DMS53 treated with DMSO at 0.1 percent for 48 hours (cell line): ENCODE data around the gene CBFB.

Source experiments
- DNase-seq: peaks from one replicate; lab custom pipeline; 2025; ENCODE audit not compliant: unreplicated experiment; lab: John Stamatoyannopoulos, UW

CBFB gene

DNA sequence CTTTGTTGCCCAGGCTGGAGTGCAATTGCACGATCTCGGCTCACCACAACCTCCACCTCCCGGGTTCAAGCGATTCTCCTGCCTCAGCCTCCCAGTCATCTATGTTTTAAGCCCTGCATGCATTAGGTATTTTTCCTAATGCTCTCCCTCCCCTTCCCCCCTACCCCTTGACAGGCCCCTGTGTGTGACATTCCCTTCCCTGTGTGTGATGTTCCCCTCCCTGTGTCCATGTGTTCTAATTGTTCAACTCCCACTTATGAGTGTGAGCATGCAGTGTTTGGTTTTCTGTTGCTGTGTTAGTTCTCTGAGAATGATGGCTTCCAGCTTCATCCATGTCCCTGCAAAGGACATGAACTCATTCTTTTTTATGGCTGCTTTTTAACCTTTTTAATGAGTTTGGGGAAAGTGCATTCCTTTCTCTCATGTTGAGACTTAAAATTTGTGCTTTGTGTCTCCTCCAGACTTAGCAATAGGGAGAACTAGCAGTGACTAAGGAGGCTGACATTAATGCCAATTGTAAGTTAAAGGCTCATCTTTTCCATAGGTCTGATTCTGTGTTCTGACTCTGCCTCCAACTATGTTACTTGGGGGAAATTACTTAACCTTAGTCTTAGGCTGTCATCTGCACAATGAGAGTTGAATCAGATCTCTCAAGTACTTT is 63.1 kb downstream of the CBFB start:
- no peak for DNase-seq

DNA sequence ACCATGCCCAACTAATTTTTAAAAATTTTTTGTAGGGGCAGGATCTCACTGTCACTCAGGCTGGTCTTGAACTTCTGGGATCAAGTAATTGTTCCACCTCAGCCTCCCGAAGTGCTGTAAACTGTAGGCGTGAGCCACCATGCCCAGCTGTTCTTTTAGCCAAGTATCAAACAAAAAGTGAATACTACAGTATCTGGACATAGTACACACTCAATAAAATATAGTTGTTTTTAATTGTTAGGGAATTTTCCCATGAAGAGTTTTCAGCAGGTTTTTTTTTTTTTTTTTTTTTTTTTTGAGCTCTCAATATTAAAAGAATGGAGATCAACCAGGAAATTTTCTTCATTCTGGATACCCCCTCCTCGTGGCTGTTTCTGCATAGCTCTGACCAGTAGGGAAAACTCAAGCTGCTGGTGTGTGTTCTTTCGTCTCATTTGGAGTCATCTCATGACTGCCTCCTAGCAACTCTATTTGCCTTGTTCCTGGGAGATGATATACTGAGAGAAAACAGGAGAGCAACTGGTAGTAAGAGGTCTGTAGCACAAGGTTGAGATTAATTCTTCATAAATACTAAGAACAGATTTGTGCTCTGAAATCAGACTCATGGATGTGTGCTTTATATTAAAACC is 64.3 kb downstream of the CBFB start:
- no peak for DNase-seq

DNA sequence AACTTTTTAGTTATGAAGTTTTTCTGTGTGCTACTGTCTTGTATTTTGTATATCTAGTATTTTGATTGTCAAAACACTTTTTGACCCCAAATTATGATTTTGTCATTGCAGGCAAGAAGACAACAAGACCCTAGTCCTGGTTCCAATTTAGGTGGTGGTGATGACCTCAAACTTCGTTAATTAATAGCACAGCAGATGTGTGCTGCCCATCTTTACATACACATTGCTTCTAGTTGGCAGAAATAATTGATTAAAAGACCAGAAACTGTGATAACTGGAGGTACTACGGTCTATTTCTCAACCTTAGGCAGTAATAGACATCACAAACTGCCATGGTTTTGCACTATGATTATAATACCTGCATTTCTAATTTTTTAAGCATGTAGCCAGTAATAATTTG is 69.7 kb downstream of the CBFB start:
- DNase-seq: no peak

DNA sequence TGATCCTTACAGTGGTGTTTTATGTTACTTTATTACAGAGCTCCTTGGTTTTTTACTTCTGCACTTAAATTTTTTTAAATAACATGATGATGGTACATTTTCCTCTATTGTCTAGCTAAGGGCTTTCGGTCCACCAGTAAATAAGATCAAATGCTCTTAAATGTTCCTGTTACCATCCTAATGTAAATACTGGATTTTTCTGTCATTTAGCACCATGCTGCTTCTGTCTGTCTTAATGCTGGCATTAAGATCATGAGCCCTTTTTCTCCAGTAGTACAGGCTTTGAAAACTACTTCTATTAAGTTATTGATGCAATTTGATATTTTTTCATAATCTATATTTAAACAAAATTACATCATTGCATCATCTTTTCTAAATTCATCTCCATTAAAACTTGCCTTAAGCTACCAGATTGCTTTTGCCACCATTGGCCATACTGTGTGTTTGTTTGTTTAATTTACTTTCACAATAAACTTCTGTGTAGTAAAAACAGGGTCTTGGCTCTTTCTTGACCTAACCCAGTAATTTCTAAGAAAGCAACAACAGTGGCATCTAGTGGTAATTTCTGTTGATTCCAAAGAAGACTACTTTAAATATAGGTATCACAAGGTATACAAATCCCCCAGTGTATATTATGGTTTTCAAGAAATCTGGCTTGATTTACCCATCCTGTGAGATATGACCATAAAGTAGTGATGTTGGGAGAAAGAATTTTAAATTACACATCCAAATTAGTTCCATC is 71.8 kb downstream of the CBFB start:
- no peak for DNase-seq

DNA sequence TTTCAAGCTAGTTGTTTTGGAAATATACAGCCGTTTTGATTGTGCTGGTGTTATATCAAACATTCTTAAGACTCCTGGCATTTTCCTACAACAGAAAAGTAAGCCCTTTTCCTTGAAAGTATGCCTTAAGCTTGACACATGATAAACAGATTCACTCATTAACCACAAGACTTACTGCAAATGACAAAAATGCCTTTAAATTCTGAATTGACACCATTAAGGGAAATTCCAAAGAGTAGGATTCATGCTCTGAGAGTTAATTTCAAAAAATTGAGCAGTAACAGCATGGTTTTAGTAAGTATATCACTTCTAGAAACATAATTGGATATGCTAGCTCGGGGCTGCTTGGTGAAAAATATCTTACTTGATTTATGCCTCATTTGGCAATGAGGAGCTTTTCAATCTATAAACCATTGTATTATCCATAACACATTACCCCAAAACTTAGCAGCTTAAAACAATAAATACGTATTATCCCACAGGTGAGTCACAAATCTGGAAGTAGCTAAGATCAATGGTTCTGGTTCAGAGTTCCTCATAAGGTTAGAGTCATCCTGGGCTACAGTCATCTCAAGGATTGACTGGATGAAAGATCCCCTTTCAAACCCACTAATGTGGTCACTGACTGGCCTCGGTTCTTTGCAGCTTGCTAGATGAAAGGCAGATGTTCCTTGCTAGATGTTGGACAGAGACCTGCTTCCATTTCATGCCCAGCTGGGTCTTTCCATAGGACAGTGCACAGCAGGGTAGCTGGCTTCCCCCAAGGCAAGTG is 72.5 kb downstream of the CBFB start:
- no peak for DNase-seq

DNA sequence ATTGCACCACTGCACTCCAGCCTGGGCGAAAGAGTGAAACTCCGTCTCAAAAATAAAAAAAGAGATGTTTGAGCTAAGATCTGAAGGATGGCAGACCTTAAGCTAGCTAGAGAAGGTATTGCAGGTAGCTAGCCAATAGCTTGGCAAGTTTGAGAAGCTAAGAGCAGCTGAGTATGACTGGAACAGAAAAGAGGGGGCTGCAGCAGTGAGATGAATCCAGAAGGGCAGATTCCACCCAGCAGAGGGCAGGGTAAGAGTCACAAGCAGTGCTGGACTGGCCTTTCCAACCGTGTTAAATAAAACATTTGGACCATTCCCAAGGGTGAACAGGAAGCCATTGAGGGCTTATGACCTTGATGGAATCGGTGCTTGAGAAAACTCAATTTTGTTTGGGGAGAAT is 75.1 kb downstream of the CBFB start:
- DNase-seq: no peak

DNA sequence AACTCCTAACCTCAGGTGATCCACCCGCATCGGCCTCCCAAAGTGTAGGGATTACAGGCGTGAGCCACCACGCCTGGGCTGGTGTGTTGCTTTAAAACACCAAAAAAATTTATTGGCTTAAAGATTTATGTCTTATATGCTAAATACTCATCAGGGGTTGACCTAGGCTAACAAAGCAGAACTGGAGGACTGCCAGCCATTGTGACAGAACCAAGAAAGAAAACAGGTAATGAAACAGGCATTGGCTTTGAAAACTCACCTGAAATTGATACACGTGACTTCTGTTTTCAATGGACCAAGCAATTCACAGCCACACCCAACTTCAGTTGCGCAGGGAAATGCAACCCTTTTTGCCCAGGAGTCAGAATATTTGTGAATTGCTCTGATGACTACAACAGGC is 75.9 kb downstream of the CBFB start:
- no peak for DNase-seq

DNA sequence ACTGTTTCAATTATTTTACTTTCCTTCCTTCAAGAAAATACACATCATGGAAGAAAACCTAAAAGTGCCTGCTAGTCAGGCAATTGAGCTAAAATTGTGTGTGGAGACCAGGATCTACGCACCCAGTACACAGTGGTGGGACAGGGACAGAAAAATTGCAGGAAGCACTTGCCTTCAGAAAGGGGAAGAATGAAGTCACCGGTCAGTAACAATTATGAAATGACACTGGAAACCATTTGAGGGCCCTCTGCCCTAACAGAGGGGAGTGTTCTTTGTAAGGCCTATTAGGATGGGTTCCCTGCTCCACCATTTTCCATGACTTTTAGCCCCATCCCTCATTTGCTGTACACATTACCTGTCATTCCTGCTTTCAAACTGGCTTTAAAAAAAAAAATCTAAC is 76.3 kb downstream of the CBFB start:
- DNase-seq: no peak

DNA sequence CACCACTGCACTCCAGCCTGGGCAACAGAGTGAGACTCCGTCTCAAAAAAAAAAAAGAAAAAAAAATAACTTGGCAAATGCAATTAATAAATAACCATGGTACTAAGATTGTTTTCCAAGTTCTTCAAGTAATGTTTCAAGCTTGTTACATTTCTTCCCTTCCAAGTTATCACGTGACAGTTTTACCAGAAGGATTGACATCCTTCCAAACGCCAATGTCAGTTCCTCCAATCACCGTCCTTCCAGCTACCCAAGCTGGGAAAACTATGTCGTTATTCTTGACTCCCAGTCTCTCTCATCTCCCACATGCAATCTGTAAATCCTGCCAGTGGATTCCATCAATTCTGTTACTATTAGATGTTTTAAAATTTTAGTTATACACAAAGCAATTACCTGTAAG is 76.9 kb downstream of the CBFB start:
- DNase-seq: no peak

DNA sequence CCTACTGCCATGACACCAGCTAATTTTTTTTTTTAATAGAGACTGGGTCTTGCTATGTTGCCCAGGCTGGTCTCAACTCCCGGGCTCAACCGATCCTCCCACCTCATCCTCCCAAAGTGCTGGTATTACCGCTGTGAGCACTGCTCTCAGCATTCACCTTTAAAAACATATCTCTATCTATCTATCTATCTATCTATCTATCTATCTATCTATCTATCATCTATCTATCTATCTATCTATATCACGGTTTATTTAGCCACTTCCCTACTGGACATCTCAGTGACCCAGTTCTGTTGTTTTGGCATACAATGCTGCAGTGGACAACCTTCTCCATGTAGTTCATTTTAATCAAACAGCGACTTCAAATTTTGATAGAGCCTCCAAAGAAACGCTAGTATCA is 79.5 kb downstream of the CBFB start:
- DNase-seq: no peak

DNA sequence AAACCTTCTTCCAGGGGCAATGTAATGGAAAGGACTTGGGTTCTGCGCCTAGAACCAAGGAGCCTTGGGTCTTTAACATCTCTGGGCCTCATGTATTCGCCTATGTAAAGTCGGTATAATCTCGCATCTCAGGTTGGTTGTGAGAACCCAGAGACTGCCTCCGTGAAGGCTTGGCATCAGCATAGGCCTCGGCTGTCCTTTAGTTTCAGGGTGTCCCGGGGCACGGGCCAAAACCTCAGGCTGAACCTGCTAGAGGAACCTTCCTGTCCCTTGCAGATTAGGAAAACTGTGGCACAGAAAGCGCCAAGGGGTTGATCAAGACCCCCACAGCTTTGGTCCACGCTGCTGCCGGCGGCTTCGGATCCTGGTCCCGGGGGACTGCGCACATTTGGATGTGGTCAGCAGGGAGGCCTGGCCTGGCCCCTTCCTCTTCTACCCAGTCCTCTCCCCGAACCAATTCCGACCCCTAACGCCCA is 80.0 kb downstream of the CBFB start:
- DNase-seq: no peak

DNA sequence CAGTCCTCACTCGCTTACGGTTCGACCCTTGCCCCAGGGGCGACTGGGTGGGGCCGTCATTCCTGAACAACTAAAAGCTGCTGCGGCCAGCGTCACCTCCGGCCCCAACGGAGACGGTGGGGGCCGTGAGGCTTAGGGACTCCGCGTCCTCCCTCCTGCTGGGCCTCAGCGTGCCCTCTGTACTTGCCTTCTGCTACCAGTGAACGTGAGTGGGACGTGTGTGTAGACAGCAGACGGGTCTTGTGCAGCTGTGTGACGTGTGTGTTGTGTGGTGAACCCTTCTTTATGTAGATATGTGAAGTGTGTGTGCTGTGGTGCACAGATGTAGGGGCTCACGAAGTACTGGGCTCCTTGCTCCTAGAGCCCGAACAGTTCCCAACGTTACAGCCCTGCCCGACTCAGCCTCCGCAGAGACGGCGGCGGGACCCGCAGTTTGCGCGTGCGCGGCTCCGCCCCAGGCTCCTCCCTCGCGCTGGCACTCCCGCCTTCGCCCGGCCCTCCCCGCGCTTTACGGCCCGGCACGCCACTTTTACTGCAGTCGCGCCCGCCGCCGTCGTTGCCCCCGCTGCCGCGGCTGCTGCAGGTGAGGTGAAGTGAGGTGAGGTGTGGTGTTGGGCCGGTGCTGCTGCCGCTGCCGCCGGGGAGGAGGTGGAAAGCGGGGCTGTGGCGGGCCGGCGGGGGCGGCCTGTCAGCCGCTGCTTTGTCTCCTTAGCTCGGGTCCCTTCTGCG is 80.6 kb downstream of the CBFB start, which contains the start of gene PHAF1:
TSS of gene PHAF1 (plus strand) at position 535 of the 729 bp plus-strand sequence. CDS start 235 bp downstream, outside the sequence.
- DNase-seq: peak; percentile 72

DNA sequence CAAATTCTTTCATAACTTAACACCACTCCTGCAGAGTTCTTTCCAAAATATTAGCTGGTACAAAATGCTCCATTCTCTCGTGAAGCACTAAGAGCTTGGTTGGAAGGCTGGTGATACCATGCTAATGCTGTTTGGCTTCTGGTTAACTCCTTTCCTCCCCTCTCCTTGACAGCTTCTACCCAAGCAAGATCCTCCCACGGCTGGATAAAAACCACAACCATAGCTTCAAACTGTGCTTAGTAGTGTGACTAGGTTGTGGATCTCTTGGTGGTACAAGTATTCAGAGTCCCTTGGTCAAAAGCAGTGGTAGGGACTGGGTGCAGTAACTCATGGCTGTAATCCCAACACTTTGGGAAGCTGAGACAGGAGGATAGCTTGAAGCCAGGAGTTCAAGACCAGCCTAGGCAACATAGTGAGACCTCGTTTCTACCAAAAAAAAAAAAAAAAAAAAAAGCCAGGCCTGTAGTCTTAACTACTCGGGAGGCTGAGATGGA is 83.0 kb downstream of the CBFB start:
- no peak for DNase-seq

DNA sequence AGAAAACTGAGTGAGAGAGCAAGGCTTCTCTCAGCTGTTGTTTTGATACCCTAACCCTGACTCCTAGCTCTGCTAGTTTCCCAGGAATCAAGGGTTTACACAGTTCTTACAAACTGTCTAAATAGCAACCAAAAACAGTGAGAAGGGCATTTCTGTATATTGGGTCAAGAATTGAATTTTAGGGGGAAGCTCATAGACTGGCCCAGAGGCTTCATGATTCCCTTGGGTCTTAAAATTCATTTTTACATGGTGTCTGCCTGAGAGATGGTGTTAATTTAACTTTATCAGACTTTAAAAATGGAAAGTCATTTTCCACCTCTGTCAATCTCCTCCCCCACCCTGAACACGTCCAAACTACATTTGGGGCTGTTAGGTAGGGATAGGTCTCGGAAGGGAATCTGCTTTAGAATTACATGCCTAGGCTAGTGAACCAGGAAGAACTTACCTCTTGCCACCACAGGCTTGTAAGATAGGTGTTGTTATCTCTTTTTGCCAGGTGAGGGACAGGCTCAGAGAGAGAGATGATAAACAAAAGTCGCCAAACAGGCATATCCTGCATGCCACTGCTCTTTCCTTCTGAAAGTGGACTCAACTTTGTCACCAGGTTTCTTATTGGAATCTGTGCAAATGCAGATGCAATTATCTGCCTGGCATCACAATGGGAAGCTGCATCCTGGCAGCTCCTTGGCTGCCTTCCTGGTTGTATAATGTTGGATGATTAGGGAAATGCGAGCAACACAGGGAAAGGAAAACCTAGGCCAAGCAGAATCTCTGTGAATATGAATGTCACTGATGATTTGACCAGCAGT is 83.8 kb downstream of the CBFB start:
- DNase-seq: no peak

DNA sequence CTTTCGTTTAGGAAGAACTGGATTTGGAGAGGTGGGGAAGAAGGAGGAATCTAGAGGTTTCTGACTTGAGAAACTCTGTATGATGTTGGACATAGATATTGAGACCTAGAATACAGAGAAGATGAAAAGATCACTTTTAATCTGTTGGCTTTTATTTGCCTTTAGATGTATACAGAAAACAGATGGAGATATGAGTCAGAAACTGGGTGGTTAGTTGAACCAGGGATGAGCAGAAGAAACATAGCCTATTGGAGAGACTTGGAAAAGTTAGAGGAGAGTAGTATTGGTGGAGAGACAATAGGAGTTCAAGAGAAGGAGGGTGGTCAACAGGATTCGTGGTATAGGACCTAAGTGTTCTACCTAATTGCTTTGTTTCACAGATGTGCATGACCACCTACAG is 85.8 kb downstream of the CBFB start:
- DNase-seq: no peak

DNA sequence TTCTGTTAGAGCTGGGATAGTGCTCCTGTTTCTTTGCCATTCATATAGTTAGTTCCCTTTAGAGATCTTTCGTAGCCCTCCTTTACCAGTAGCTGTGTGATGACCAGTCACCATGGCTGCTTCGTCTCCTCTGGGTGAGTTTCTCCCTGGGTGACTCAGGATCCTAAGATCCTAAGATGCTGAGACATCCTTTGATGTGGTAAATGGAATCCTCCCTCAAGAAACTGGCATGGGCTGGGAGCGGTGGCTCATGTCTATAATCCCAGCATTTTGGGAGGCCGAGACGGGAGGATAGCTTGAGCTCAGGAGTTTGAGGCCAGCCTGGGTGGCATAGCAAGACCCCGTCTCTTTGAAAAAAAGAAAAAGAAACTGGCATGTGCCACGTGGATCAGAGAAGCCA is 86.7 kb downstream of the CBFB start:
- DNase-seq: no peak

DNA sequence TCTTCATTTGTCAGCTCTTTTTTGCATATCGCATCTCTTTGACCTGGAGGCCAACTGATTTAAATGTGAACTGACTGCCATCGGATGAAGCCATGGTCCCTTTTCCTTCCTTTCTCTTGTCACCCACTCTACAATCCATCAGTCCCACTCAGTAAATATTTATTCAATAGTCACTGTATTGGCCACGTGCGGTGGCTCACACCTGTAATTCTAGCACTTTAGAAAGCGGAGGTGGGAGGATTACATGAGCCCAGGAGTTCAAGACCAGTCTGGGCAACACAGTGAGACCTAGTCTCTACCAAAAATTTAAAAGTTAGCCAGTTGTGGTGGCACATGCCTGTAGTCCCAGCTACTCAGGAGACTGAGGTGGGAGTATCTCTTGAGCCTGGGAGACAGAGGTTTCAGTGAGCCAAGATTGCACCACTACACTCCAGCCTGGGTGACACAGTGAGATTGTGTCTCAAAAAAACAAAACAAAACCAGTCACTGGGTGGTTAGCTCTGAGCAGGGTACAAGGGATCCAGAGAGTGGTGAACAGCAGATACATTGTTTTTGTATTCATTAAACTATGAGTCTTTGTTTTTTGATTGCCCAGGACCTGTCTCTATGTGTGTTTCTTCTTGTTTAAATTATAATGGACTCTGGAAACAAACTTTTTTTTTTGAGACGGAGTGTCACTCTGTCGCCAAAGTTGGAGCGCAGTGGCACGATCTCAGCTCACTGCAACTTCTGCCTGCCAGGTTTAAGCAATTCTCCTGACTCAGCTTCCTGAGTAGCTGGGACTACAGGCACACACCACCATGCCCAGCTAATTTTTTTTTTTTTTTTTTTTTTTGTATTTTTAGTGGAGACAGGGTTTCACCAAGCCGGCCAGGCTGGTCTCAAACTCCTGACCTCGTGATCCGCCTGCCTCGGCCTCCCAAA is 87.7 kb downstream of the CBFB start:
- DNase-seq: no peak

DNA sequence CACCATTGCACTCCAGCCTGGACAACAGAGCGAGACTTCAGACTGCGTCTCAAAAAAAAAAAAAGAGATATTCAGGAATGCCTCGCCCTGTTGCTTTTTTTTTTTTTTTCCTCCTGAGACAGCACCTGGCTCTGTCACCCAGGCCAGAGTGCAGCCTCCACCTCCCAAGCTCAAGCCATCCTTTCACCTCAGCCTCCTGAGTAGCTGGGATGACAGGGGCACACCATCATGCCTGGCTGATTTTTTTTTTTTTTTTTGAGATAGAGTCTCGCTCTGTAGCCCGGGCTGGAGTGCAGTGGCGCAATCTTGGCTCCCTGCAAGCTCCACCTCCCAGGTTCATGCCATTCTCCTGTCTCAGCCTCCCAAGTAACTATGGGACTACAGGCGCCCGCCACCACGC is 88.8 kb downstream of the CBFB start:
- no peak for DNase-seq

DNA sequence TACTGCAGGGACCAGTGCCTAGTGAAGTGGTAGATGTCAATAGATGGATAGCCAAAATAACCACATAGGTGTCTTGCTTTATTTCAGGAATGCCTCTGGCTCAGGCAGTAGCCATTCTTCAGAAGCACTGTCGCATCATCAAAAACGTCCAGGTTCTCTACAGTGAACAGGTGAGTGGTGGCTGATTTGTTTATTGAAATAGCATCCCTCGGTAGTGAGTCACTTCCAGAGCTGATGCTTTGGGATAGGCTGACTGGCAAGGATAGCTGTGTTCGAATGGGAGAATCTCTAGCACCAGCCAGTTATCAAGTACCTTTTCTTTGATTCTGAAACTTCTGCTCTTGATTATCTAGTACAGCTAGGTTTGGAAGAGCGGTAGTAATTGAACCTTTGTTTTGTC is 91.1 kb downstream of the CBFB start:
- no peak for DNase-seq
